NT2/D1 (cell line): ENCODE measurements around the gene C19orf53.
A peak's percentile ranks its signal among the peaks of the same experiment; 100 is the strongest.

ENCODE experiments used
- DNase-seq: peaks from one replicate; pipeline ENCODE4 v3.0.0-alpha.2; 2011; ENCODE audit warnings: low read depth, low spot score
- H3K27me3 ChIP-seq: 2 replicates; pipeline ENCODE4 v1.6.0; 2011; ENCODE audit warnings: mild to moderate bottlenecking; ENCODE audit not compliant: insufficient read length, insufficient read depth
- H3K36me3 ChIP-seq: 2 replicates; pipeline ENCODE4 v1.6.1; 2011; ENCODE audit warnings: mild to moderate bottlenecking, low read length, mixed read lengths; ENCODE audit not compliant: insufficient read depth, insufficient read length
- H3K4me1 ChIP-seq: 2 replicates; pipeline ENCODE4 v1.5.1; 2011; ENCODE audit not compliant: insufficient read depth, insufficient read length
- H3K4me3 ChIP-seq: 2 replicates; pipeline ENCODE4 v1.5.1; 2011; ENCODE audit warnings: low read depth; ENCODE audit not compliant: insufficient read length
- H3K9ac ChIP-seq: 2 replicates; pipeline ENCODE4 v1.6.0; 2011; ENCODE audit warnings: low read depth; ENCODE audit not compliant: insufficient read length
- H3K9me3 ChIP-seq: 2 replicates; pipeline ENCODE4 v1.5.1; 2011; ENCODE audit warnings: mild to moderate bottlenecking, low read length; ENCODE audit not compliant: insufficient read depth
- SUZ12 ChIP-seq: IDR thresholded peaks from 2 replicates; pipeline ENCODE4 v1.6.1; 2011; ENCODE audit not compliant: insufficient read length, insufficient read depth; ENCODE audit errors: extremely low read depth
- YY1 ChIP-seq: IDR thresholded peaks from 2 replicates; pipeline ENCODE4 v1.6.1; 2011; ENCODE audit not compliant: insufficient read length, insufficient read depth
- ZNF274 ChIP-seq: IDR thresholded peaks from 2 replicates; pipeline ENCODE4 v1.6.1; 2011; ENCODE audit warnings: mild to moderate bottlenecking, low read depth, low read length

C19orf53 gene

DNA sequence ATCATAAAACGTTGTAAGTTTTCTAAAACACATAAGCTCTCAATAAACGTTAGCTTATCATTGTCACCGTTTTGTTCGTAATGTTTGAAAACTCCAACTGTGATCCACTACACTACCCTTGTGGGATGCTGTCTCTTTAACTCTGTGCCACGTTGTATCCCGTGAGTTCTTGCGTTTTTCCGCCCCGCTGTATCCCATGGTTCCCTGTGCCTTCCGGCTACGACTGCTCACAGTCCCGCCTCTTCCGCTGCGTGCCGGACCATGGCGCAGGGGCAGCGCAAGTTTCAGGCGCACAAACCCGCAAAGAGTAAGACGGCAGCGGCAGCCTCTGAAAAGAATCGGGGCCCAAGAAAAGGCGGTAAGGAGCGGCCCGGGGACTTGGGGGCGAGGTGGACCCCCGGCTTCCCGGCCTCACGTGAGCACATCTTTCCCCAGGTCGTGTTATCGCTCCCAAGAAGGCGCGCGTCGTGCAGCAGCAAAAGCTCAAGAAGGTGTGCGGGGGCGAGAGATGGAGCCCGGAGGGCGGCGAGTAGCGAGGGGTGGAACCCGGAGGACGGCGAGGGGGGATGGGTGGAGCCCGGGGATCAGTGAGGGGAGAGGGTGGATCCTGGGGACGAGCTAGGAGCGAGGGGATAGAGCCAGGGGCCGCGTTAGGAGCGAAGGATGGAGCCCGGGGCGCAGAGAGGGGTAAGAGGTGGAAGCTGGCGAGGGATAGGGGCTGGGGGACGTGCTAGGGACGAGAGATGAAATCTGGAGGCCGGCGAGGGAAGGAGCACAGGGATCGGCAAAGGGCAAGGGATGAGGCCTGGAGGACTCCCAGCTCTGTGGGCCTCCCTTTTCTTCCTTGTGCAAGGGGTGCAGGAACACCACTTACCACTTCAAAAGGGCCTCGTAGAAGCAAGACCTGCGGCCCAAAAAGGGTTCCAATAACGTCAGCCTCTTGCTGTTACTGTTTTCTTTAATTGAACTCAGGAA is at the start of gene C19orf53:
C19orf53 (plus strand) TSS at position 240 of the 975 bp plus-strand sequence; CDS start at position 262, 22 bp downstream.
- Histone ChIP-seq H3K36me3 (peaks cover 59% of the 10 kb centered on the region), H3K27me3 (no peaks in the 10 kb centered on the region), H3K9ac (peak within 1 kb of the TSS; percentile 93), H3K4me3 (peak within 1 kb of the TSS; percentile 94), H3K4me1 (peaks cover 2% of the 10 kb centered on the region), H3K9me3 (no peaks in the 10 kb centered on the region)
- TF ChIP-seq YY1 (peak; percentile 61), SUZ12 (no peak), ZNF274 (no peak)
- DNase-seq = peak; percentile 91

DNA sequence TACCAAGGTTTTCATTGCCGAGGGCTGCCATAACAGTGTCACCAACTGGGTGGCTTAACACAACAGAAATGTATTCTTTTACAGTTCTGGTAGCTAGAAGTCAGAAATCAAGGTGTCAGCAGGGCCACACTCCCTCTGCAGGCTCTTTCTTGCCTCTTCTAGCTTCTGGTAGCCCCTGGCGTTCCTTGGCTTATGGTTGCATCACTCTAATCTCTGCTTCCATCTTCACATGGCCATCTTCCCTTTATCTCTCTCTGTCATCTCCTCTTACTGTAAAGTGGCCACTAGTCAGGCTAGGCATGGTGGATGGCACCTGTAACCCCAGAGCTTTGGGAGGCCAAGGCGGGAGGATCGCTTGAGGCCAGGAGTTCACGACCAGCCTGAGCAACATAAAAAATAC is 47.9 kb upstream of the C19orf53 start:
- Histone ChIP-seq H3K4me1 (no peaks in the 10 kb centered on the region), H3K27me3 (no peaks in the 10 kb centered on the region), H3K36me3 (no peaks in the 10 kb centered on the region), H3K9me3 (no peaks in the 10 kb centered on the region), H3K9ac (no peak overlapping the region), H3K4me3 (no peak overlapping the region)
- TF ChIP-seq ZNF274 (no peak), YY1 (no peak)
- DNase-seq = no peak

DNA sequence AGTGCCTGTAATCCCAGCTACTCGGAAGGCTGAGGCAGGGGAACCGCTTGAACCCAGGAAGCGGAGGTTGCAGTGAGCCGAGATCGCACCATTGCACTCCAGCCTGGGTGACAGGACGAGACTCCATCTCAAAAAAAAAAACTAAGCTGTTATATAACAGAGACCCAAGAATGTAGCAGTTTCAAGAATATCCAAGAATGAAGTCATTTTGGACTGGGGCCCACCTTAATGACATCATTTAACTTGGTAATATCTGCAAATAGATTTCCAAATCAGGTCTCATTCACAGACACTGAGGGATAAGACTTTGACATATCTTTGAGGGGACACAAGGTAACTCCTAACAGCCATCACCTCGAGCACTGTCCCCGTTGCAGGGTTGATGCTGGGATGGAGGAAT is 46.5 kb upstream of the C19orf53 start:
- DNase-seq = no peak
- H3K4me3 ChIP-seq = no peak overlapping the region
- no peak for TF ChIP-seq ZNF274
- TF ChIP-seq YY1 = no peak

GRCh38 chr19:13729859-13730258 is 44.4 kb upstream of the C19orf53 start:
- no peaks in the 10 kb centered on the region for H3K4me1 ChIP-seq
- H3K36me3 ChIP-seq = peaks cover 16% of the 10 kb centered on the region
- H3K9me3 ChIP-seq = no peaks in the 10 kb centered on the region
- no peak overlapping the region for H3K4me3 ChIP-seq
- TF ChIP-seq YY1 (no peak), SUZ12 (no peak), ZNF274 (no peak)
- no peak for DNase-seq
- no peak overlapping the region for H3K9ac ChIP-seq
- H3K27me3 ChIP-seq = no peaks in the 10 kb centered on the region

More for the DNA sequence above, 46.5 kb upstream of the C19orf53 start:
- Histone ChIP-seq H3K27me3 (no peaks in the 10 kb centered on the region), H3K4me1 (no peaks in the 10 kb centered on the region), H3K9ac (no peak overlapping the region), H3K36me3 (no peaks in the 10 kb centered on the region), H3K9me3 (no peaks in the 10 kb centered on the region)

DNA sequence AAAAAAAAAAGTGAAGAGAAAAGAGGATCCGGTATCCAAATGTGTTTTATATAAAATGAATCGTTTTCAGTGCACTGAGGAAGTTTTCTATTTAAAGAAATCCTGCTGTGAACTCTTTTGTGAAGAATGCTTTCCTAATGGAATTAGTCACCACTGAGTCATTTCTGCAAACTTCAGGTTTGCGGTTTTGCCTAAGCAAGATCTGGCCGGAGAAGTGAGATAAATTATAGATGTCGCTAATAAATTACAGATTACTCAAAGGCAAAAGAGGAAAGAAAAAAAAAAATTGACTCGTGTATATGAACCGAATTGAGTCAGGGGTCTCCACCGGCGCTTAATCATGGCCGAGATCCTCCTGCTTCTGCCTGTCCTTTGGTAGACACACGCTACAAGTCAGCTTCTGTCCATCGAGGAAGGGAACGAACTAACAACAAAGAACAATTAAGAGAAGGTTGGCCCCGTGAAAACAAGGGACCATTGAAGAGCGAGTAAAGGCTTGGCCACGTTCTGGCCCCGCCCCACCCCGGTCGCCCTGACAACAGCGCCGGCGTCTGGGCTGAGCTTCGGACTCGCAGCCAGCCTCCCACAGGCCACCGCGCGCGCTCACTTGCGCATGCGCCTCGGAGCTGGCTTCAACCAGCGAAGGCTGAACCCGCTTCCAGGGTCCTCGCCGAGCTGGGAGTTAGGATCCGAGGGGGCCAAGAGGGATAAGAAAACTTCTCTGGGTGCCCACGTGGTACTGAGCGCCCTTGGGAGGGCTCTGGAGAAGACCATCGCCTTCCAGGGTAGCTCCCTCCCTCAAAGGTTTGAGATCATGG is 42.9 kb upstream of the C19orf53 start:
- no peaks in the 10 kb centered on the region for H3K4me1 ChIP-seq
- peak overlapping the region; percentile 75 for H3K4me3 ChIP-seq
- H3K9ac ChIP-seq = peak overlapping the region; percentile 96
- peaks cover 19% of the 10 kb centered on the region for H3K36me3 ChIP-seq
- peak; percentile 95 for DNase-seq
- TF ChIP-seq SUZ12 (no peak), YY1 (peak; percentile 19), ZNF274 (no peak)
- H3K9me3 ChIP-seq = no peaks in the 10 kb centered on the region
- no peaks in the 10 kb centered on the region for H3K27me3 ChIP-seq

GRCh38 chr19:13732337-13732736 is 41.9 kb upstream of the C19orf53 start:
- peaks cover 26% of the 10 kb centered on the region for H3K36me3 ChIP-seq
- peak overlapping the region; percentile 75 for H3K4me3 ChIP-seq
- DNase-seq = no peak
- peak overlapping the region; percentile 96 for H3K9ac ChIP-seq
- no peaks in the 10 kb centered on the region for H3K4me1 ChIP-seq
- no peaks in the 10 kb centered on the region for H3K27me3 ChIP-seq
- TF ChIP-seq YY1 (no peak), SUZ12 (no peak), ZNF274 (no peak)
- H3K9me3 ChIP-seq = no peaks in the 10 kb centered on the region

DNA sequence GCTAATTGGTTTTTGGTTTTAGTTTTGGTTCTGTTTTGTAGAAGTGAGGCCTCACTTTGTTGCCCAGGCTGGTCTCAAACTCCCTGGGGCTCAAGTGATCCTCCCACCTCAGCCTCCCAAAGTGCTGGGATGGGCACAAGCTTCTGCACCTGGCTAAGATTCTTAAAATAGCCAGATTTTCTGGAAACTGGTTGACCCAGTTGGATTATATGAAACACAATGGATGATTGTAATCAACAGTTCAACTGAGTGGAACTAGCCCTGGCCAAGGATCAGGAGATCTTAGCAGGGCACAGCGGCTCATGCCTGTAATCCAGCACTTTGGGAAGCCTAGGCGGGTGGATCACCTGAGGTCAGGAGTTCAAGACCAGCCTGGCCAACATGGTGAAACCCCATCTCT is 39.5 kb upstream of the C19orf53 start:
- no peak overlapping the region for H3K4me3 ChIP-seq
- no peak for DNase-seq
- H3K9me3 ChIP-seq = no peaks in the 10 kb centered on the region
- TF ChIP-seq SUZ12 (no peak), ZNF274 (no peak), YY1 (no peak)
- H3K9ac ChIP-seq = no peak overlapping the region
- H3K4me1 ChIP-seq = no peaks in the 10 kb centered on the region
- no peaks in the 10 kb centered on the region for H3K27me3 ChIP-seq
- H3K36me3 ChIP-seq = peaks cover 30% of the 10 kb centered on the region
